Activated T-helper 1 cell treated with anti-CD3 and anti-CD28 coated beads, Interleukin-12 subunit alpha, Interleukin-12 subunit beta, Interleukin-2, Interleukin-4 antibody, amounts not matched to agents 30 ng/mL and 10 ng/mL and 1 ng/mL, durations not matched to agents 14 hours and 24 hours and 36 hours (primary cell): Measurements from ENCODE around the gene TSGA10IP. TPM values are rescaled to one million over a fixed set of nuclear protein-coding genes. Genes with fewer than 3 reads are reported as not detected.
A peak's percentile ranks its signal among the peaks of the same experiment; 100 is the strongest.

ENCODE experiments used
- DNase-seq: peaks from one replicate; pipeline ENCODE4 v3.0.0; 2021; ENCODE audit warnings: low spot score
- H3K27ac Mint-ChIP-seq: one replicate; pipeline ENCODE4 v1.8.0; 2021; ENCODE audit warnings: mild to moderate bottlenecking, mixed read lengths
- H3K27me3 Mint-ChIP-seq: one replicate; pipeline ENCODE4 v1.8.0; 2022; ENCODE audit warnings: mild to moderate bottlenecking, moderate library complexity, mixed read lengths; ENCODE audit not compliant: insufficient read depth
- H3K36me3 Mint-ChIP-seq: one replicate; pipeline ENCODE4 v1.8.0; 2021; ENCODE audit warnings: low read depth, mixed read lengths
- H3K4me1 Mint-ChIP-seq: one replicate; pipeline ENCODE4 v1.8.0; 2021; ENCODE audit warnings: low read depth, mixed read lengths
- H3K4me3 Mint-ChIP-seq: one replicate; pipeline ENCODE4 v1.8.0; 2021; ENCODE audit warnings: mild to moderate bottlenecking, moderate library complexity, mixed read lengths
- H3K9me3 Mint-ChIP-seq: one replicate; pipeline ENCODE4 v1.8.0; 2021; ENCODE audit warnings: mixed read lengths
- intact Hi-C: fragments of 100-400 bp; cut with micrococcal nuclease; formaldehyde crosslinking; loops from one replicate; pipeline ENCODE4 v1.15.1; 2024
- total RNA-seq: library from RNA; stranded (reverse); gene quantifications from 2 replicates; pipeline ENCODE4 v1.2.3, GENCODE V29; 2022

Gene TSGA10IP
- total RNA-seq, 1 donor from 2014 or later: not detected

DNA sequence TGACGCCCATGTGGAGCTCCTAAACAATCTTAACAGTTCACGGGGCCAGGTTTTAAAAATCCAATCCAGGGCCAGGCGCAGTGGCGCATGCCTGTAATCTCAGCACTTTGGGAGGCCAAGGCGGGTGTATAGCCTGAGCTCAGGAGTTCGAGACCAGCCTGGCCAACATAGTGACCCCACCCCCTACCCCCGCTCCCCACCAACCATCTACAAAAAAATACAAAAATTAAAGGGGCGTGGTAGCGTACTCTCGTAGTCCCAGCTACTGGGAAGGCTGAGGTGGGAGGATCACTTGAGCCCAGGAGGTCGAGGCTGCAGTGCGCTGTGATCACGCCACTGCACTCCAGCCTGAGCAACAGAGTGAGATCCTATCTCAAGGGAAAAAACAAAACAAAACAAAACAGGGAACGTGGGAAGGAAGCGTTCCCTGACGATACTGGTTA is 15.6 kb downstream of the TSGA10IP start:
- H3K9me3 Mint-ChIP-seq: no peaks in the 10 kb centered on the region
- DNase-seq: no peak
- no peaks in the 10 kb centered on the region for H3K27me3 Mint-ChIP-seq
- H3K27ac Mint-ChIP-seq: peak overlapping the region; percentile 99
- peaks cover 41% of the 10 kb centered on the region for H3K4me1 Mint-ChIP-seq
- intact Hi-C loops: loop anchor here (1.0 to 5.0 kb wide), 9 partner anchors 28 to 346 kb away; partner anchors contain the start of genes BANF1, C11orf68, DRAP1 and EIF1AD
- H3K36me3 Mint-ChIP-seq: peaks cover 32% of the 10 kb centered on the region
- H3K4me3 Mint-ChIP-seq: peak overlapping the region; percentile 98

DNA sequence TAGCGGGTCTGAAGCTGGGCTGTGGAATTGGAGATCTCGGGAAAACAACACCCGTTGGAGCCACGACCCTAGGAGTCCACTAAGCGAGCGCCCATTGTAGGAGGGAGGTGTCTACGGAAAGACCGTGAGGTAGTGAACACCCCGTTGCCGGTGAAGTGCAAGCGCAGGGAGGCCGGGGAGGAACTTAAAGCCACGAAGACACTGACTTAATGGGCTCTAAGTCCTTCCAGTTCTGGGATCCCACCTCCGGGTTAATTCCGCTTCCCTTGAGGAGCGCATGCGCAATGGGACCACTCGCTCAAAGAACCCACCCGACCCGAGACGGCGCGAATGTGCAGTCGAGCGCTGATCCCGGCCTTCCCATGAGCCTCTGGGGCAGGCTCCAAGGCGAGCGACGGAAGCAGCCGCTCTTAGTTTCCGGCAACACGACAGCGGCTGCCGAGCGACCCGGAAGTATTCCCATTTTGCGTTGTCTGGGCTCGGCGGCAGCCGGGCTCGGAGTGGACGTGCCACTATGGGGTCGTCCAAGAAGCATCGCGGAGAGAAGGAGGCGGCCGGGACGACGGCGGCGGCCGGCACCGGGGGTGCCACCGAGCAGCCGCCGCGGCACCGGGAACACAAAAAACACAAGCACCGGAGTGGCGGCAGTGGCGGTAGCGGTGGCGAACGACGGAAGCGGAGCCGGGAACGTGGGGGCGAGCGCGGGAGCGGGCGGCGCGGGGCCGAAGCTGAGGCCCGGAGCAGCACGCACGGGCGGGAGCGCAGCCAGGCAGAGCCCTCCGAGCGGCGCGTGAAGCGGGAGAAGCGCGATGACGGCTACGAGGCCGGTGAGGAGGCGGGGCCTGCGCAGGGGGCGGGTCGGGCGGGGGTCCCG is 16.2 kb downstream of the TSGA10IP start, which contains the start of gene SART1:
TSS of gene SART1 (plus strand) at position 468 of the 874 bp plus-strand sequence. CDS start at position 515, 47 bp downstream.
- H3K36me3 Mint-ChIP-seq: peaks cover 35% of the 10 kb centered on the region
- H3K4me1 Mint-ChIP-seq: peaks cover 40% of the 10 kb centered on the region
- intact Hi-C loops: loop anchor here (1.0 to 5.0 kb wide), 9 partner anchors 28 to 346 kb away; partner anchors contain the start of genes BANF1, C11orf68, DRAP1 and EIF1AD

DNA sequence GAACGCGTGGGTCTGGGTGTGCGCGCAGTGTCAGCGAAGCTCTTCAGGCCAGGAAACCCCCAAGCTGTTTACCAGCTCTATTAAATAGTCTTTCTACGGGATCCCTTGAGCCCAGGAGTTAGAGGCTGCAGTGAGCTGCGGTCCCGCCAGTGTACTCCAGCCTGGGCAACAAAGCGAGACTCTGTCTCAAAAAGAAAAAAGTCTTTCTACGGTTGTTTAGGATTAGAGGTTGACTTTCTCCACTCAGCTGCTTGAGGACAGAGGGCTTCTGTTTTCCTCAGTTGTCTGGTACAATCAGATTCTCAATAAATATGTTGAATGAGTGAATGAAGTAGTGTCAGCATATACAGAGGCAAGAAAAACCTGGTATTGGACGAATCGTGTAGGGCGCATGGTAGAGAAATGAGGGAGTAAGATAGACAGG is 16.9 kb downstream of the TSGA10IP start:
- H3K4me3 Mint-ChIP-seq: peak overlapping the region; percentile 98
- peak overlapping the region; percentile 86 for H3K27ac Mint-ChIP-seq
- intact Hi-C loops: loop anchor here (5.0 kb wide), 1 partner anchor 305 kb away; the partner anchor contains the start of gene RAB1B
- peaks cover 39% of the 10 kb centered on the region for H3K36me3 Mint-ChIP-seq
- H3K4me1 Mint-ChIP-seq: peaks cover 33% of the 10 kb centered on the region
- no peak for DNase-seq
- no peaks in the 10 kb centered on the region for H3K9me3 Mint-ChIP-seq
- H3K27me3 Mint-ChIP-seq: no peaks in the 10 kb centered on the region

More for the DNA sequence above, 16.2 kb downstream of the TSGA10IP start, which contains the start of gene SART1:
- H3K27ac Mint-ChIP-seq: peak within 1 kb of the TSS; percentile 99
- peak within 1 kb of the TSS; percentile 98 for H3K4me3 Mint-ChIP-seq
- H3K9me3 Mint-ChIP-seq: no peaks in the 10 kb centered on the region
- DNase-seq: peak; percentile 94
- H3K27me3 Mint-ChIP-seq: no peaks in the 10 kb centered on the region

DNA sequence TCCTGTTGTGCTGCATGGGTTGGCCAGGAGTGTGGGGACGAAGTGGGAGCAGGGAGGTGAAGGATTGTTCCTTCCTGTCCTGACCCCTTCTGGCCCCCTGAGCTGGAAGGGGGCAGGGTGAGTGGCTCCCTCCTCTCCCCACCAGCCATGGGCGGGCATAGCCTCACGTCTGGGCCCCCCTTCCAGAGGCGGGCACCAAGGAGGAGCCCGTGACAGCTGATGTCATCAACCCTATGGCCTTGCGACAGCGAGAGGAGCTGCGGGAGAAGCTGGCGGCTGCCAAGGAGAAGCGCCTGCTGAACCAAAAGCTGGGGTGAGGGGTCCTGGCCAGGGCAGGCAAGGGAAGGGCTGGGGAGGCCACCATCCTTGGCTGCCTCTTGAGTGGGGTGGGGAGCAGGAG is 19.6 kb downstream of the TSGA10IP start:
- Mint-ChIP-seq H3K4me3 (peak overlapping the region; percentile 15), H3K36me3 (peaks cover 48% of the 10 kb centered on the region), H3K9me3 (no peaks in the 10 kb centered on the region), H3K4me1 (peaks cover 35% of the 10 kb centered on the region), H3K27ac (no peak overlapping the region), H3K27me3 (no peaks in the 10 kb centered on the region)
- intact Hi-C loops: loop anchor here (5.0 kb wide), 1 partner anchor 302 kb away; the partner anchor contains the start of gene RAB1B
- no peak for DNase-seq

DNA sequence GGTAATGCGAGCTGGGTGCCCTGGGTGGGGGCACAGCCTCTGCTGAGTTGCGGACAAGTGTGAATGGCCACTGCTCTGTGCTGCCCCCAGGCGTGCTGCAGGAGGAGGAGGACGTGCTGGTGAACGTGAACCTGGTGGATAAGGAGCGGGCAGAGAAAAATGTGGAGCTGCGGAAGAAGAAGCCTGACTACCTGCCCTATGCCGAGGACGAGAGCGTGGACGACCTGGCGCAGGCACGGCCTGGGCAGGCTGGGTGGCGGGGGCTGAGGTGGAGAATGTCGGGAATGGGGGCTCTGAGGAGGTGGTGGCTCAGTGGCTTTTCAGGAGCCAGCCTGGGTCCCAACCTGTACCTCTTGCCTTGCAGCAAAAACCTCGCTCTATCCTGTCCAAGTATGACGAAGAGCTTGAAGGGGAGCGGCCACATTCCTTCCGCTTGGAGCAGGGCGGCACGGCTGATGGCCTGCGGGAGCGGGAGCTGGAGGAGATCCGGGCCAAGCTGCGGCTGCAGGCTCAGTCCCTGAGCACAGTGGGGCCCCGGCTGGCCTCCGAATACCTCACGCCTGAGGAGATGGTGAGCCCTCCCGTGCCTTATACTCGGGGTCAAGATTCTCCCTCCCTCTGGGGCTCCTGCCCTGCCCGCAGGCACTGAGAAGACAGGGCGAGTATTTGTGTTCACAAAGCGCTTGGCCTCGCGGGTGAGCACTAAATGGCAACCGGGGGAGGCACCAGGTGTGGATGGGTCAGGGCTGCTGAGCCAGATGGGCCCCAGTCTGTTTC is 20.9 kb downstream of the TSGA10IP start:
- no peak overlapping the region for H3K4me3 Mint-ChIP-seq
- peaks cover 55% of the 10 kb centered on the region for H3K36me3 Mint-ChIP-seq
- H3K27me3 Mint-ChIP-seq: no peaks in the 10 kb centered on the region
- no peak for DNase-seq
- intact Hi-C loops: no loop called here
- H3K9me3 Mint-ChIP-seq: no peaks in the 10 kb centered on the region
- H3K4me1 Mint-ChIP-seq: peaks cover 35% of the 10 kb centered on the region
- H3K27ac Mint-ChIP-seq: no peak overlapping the region

DNA sequence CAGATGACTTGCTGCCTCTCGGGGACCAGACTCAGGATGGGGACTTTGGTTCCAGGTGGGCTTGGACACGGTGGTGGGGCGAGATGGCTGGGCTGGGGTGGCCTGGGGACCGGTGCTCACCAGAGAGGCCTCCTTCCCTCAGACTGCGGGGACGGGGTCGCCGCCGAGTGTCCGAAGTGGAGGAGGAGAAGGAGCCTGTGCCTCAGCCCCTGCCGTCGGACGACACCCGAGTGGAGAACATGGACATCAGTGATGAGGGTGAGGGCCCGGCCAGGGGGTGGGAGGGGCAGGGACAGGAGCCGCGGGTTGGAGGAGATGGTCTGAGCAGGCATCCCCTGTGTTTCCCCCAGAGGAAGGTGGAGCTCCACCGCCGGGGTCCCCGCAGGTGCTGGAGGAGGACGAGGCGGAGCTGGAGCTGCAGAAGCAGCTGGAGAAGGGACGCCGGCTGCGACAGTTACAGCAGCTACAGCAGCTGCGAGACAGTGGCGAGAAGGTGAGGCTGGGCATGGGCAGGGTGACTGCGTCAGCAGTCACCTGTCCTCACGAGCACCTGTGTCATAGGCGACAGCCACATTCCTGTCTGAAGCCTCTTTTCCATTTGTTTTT is 22.2 kb downstream of the TSGA10IP start:
- Mint-ChIP-seq H3K4me1 (peaks cover 38% of the 10 kb centered on the region), H3K9me3 (no peaks in the 10 kb centered on the region), H3K4me3 (no peak overlapping the region), H3K27ac (no peak overlapping the region), H3K36me3 (peaks cover 55% of the 10 kb centered on the region), H3K27me3 (no peaks in the 10 kb centered on the region)
- intact Hi-C loops: no loop called here
- no peak for DNase-seq

DNA sequence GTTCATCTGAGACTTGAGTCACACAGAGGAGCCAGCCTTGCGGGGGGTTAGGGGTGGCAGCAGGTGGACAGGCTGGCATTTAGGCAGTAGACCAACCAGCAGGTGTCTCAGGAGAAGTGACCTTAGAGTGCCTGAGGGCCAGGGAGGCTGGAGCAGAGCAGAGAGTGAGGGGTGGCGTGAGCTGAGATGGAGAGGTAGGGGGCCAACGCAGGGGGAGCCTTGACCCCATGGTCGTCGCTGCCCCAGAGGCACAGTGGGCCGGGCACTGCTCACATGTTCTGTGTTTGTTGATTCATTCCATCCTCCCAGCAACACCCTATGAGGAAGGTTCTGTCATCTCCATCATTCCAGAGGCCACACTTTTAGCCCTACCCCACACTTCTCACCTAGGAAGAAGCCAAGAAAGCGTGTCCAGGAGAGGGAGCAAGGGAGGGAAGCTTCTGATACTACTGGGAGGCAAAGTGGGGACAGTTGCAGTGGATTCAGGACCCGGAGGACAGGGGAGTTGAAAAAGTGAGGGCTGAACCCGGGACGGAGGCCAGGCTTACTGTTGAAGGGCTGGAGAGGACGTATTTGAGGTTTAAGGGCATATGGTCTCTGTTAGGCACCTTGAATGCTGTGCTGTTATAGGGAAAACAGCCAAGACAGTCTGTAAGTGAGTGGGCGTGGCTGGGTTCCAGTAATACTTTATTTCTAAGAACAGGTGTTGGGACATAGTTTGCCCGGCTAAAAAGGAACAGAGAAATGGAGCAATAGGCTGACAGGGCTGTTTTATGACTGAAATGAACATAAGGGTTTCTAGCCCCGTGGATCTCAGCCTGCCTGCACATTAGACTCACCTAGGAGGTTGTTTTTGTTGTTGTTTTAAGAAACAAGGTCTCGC is 23.6 kb downstream of the TSGA10IP start:
- Mint-ChIP-seq H3K9me3 (no peaks in the 10 kb centered on the region), H3K4me1 (peaks cover 24% of the 10 kb centered on the region), H3K36me3 (peaks cover 55% of the 10 kb centered on the region), H3K27ac (peak overlapping the region; percentile 50), H3K27me3 (no peaks in the 10 kb centered on the region), H3K4me3 (no peak overlapping the region)
- intact Hi-C loops: no loop called here
- DNase-seq: no peak

DNA sequence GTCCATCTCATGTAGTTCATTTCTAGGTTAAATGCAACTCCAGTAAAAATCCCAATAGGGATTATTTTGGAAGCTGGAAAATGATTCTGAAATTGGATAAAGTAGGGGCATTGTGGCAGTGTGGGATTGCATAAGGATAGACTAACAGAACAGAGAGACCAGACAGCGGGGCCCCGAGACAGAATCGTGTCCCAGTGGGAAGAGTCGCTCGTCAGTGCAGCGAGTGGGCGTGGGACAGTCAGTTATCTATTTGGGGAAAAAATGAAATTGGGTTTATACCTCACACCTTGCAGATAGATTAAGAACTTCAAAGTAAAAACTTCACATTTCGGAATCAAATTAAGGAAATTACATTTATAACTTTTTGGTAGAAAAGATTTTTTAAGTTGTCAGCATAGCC is 26.8 kb downstream of the TSGA10IP start:
- H3K27ac Mint-ChIP-seq: no peak overlapping the region
- intact Hi-C loops: no loop called here
- DNase-seq: no peak
- H3K36me3 Mint-ChIP-seq: peaks cover 42% of the 10 kb centered on the region
- no peaks in the 10 kb centered on the region for H3K9me3 Mint-ChIP-seq
- H3K4me1 Mint-ChIP-seq: peaks cover 16% of the 10 kb centered on the region
- no peak overlapping the region for H3K4me3 Mint-ChIP-seq
- H3K27me3 Mint-ChIP-seq: no peaks in the 10 kb centered on the region

DNA sequence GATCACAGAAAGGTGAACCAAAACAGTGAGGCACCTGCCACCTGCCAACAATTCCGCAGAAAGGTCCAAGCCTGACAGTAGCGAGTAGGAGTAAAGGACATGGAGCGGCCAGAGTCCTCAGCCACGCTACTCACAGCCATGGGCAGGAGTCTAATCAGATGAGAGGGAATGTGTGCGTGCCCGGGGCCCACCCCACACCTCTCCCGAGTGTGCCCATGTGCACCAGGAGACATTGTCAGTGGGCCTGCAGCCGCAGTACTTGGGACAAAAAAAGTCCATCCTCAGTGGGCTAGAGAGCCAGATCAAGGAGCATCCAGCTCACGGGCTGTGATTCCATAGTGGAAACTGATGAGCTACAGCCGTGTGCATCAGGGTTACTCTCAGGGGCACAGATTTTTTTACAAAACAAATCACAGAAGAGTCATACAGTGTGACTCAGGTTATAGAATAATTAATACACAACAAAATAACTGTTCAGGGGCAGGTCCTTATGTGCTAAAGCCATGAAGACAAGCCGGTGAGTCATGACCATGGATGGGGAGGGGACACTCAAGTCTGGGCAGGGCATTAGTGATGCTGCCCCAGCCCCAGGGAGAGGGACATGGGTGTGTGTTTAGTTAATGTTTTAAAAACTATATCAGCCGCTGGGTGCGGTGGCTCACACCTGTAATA is 28.3 kb downstream of the TSGA10IP start:
- H3K4me1 Mint-ChIP-seq: peaks cover 10% of the 10 kb centered on the region
- DNase-seq: no peak
- no peak overlapping the region for H3K4me3 Mint-ChIP-seq
- peaks cover 43% of the 10 kb centered on the region for H3K36me3 Mint-ChIP-seq
- H3K27me3 Mint-ChIP-seq: no peaks in the 10 kb centered on the region
- intact Hi-C loops: no loop called here
- H3K27ac Mint-ChIP-seq: no peak overlapping the region
- H3K9me3 Mint-ChIP-seq: no peaks in the 10 kb centered on the region

DNA sequence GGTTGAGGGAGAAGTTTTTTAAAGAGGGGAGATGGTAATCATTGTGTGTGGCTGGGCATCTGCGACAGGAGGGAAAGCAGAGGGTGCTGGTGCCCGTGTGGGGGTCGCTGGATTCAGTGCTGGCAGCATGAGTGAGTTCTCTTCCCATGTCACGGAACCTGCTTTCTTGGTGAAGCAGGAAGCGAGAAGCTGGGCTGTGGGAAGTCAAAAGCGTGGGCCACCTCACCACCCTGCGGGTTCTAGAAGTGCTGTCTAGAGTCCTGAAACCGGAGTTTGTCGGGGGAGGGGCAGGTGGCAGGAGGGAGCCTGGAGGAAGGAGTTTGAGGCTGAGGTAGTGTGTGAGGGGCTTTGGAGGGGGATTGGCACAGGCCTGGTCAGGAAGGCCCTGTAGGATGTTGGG is 30.5 kb downstream of the TSGA10IP start:
- peaks cover 42% of the 10 kb centered on the region for H3K36me3 Mint-ChIP-seq
- no peak overlapping the region for H3K4me3 Mint-ChIP-seq
- no peak overlapping the region for H3K27ac Mint-ChIP-seq
- intact Hi-C loops: no loop called here
- no peak for DNase-seq
- peaks cover 7% of the 10 kb centered on the region for H3K4me1 Mint-ChIP-seq
- H3K27me3 Mint-ChIP-seq: no peaks in the 10 kb centered on the region
- H3K9me3 Mint-ChIP-seq: no peaks in the 10 kb centered on the region
